A549 (cell line): ENCODE results near the gene TAF8. TPM values are rescaled to one million over a fixed set of nuclear protein-coding genes. Genes with fewer than 3 reads are reported as not detected.
"Not testable (repeated sequence)": the region's sequence is repeated elsewhere in the genome, so short reads cannot be mapped to it uniquely, and the experiment has no call there.

Source experiments
- ATAC-seq, 2 experiments: fragments of 200-7000 bp in 1 of 2; fragments of >200 bp in 1 of 2; cut with Nextera tagmentation in 1 of 2; cut with Tn5 transposase in 1 of 2; 3 replicates each; pipeline versions ENCODE4 v1.8.0 to v1.9.1; 2018 to 2020; ENCODE audit warnings: mild to moderate bottlenecking in 1 of 2, moderate library complexity in 1 of 2
- CTCF ChIA-PET: fragments of 300-600 bp; sonication (Branson Sonifier 250); formaldehyde crosslinking; extraction: SDS; loops from one replicate; lab custom pipeline; 2021; ENCODE audit warnings: antibody characterized with exemption, inconsistent platforms; lab: Yijun Ruan, JAX
- POLR2A ChIA-PET: fragments of 350-600 bp; formaldehyde crosslinking; extraction: SDS; loops from one replicate; lab custom pipeline; 2021; ENCODE audit warnings: antibody characterized with exemption, inconsistent platforms; lab: Yijun Ruan, JAX
- DNase-seq, 2 experiments: peaks; one replicate each; pipeline versions ENCODE4 v3.0.0 to v3.0.0-alpha.2; 2011 to 2016; ENCODE audit warnings: low read depth in 1 of 2, low spot score in 1 of 2
- FAIRE-seq: peaks from 2 replicates; lab custom pipeline; 2011; peaks lifted over from hg19 to GRCh38; lab: Jason Lieb, UNC
- H3K27ac ChIP-seq, 2 experiments: fragments of >200 bp; sonication (Bioruptor Twin); formaldehyde crosslinking; 3 replicates each; pipeline ENCODE4 v1.5.1; 2016 to 2017
- H3K4me1 ChIP-seq: fragments of >200 bp; sonication (Bioruptor Twin); formaldehyde crosslinking; 3 replicates; pipeline ENCODE4 v1.6.1; 2016
- H3K4me2 ChIP-seq: fragments of >200 bp; sonication (Bioruptor Twin); formaldehyde crosslinking; 3 replicates; pipeline ENCODE4 v1.6.1; 2016
- H3K4me3 ChIP-seq: fragments of >200 bp; sonication (Bioruptor Twin); formaldehyde crosslinking; 3 replicates; pipeline ENCODE4 v1.5.1; 2016
- H3K9me3 ChIP-seq: fragments of >200 bp; sonication (Bioruptor Twin); formaldehyde crosslinking; 3 replicates; pipeline ENCODE4 v1.6.1; 2016
- BHLHE40 ChIP-seq: IDR thresholded peaks from 2 replicates; pipeline ENCODE4 v1.6.1; 2012; ENCODE audit warnings: low read depth, low read length, inconsistent platforms
- CHD2 ChIP-seq: fragments of 150-350 bp; IDR thresholded peaks from 2 replicates; pipeline ENCODE4 v1.6.1; 2014; ENCODE audit warnings: low read length; ENCODE audit not compliant: partially characterized antibody
- CTCF ChIP-seq: fragments of >200 bp; sonication (Bioruptor Twin); formaldehyde crosslinking; IDR thresholded peaks from 3 replicates; pipeline ENCODE4 v1.5.1; 2016
- JUNB ChIP-seq: fragments of >200 bp; sonication (Bioruptor Twin); formaldehyde crosslinking; IDR thresholded peaks from 2 replicates; pipeline ENCODE4 v1.6.1; 2016
- KDM1A ChIP-seq: fragments of 200-600 bp; sonication (generic); IDR thresholded peaks from 2 replicates; pipeline ENCODE4 v1.6.1; 2016; ENCODE audit warnings: low read depth, mild to moderate bottlenecking
- NPAS2 ChIP-seq: fragments of 250-450 bp; sonication (Bioruptor Pico); IDR thresholded peaks from 2 replicates; pipeline ENCODE4 v1.8.0; 2022; ENCODE audit warnings: mild to moderate bottlenecking, moderate library complexity, borderline replicate concordance
- PHF8 ChIP-seq: fragments of 200-600 bp; sonication (generic); IDR thresholded peaks from 2 replicates; pipeline ENCODE4 v1.6.1; 2016; ENCODE audit warnings: low read depth, mild to moderate bottlenecking, antibody characterized with exemption, moderate library complexity, borderline replicate concordance
- TP53 ChIP-seq: fragments of 250-450 bp; sonication (Bioruptor Pico); IDR thresholded peaks from 2 replicates; pipeline ENCODE4 v1.5.0; 2021; ENCODE audit warnings: mild to moderate bottlenecking, moderate library complexity
- ZFP36 ChIP-seq: fragments of 450-650 bp; IDR thresholded peaks from 2 replicates; pipeline ENCODE4 v1.6.1; 2014; ENCODE audit warnings: borderline replicate concordance; ENCODE audit not compliant: partially characterized antibody
- WGBS: methylation state at CpG from one replicate; pipeline ENCODE4 v1.1.6; 2017; ENCODE audit errors: missing lambda C conversion rate; 5-methylcytosine and 5-hydroxymethylcytosine counted together
- polyA plus RNA-seq, 4 experiments: library from polyadenylated mRNA; depleted of rRNA in 3 of 4; stranded (reverse); fragments of >200 nt; fragmentation: RNase III in 1 of 4; extraction: RNeasy Plus Mini Kit Qiagen cat#74134 plus additional on column Dnase treatment in 1 of 4; gene quantifications; 2 replicates in 3 of 4; 3 replicates in 1 of 4; pipeline ENCODE4 v1.2.3, GENCODE V29; 2011 to 2017
- TF ChIP-seq, protein P1 (sequence below): fragments of 200-600 bp; sonication (generic); IDR thresholded peaks from 2 replicates; pipeline ENCODE4 v1.6.1; 2016; ENCODE audit warnings: antibody characterized with exemption, mild to moderate bottlenecking, moderate library complexity
- TF ChIP-seq, protein P2 (sequence below): IDR thresholded peaks from 2 replicates; pipeline ENCODE4 v1.6.1; 2012; ENCODE audit warnings: low read depth, borderline replicate concordance
- TF ChIP-seq, protein P3 (sequence below): fragments of >200 bp; sonication (Bioruptor Twin); formaldehyde crosslinking; IDR thresholded peaks from 3 replicates; pipeline ENCODE4 v1.6.1; 2016

Gene TAF8
- polyA plus RNA-seq, 2 of the 4 experiments (the other 2 are of a cell fraction) = 14.0 to 18.7 TPM

DNA sequence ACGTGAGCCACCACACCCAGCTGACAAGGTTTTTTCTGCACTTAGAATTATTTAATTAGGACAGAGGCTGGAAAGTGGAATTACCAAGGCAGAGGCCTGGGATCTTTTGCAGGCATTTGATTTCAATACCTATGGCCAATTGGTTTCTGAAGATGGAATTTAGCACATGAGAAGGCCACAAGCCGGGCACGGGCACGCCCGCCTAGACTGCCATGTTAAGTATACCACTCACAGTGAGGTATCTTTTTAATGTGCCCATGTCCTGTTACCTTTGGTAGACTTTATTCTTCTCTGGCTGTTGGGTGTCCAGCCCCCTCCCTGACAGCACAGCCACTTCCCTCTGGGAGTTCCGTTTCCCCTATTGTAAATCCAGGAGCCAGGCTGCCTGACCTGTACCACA, 18.0 kb upstream of the TAF8 start (continued):
- TF ChIP-seq ZFP36 = no peak

DNA sequence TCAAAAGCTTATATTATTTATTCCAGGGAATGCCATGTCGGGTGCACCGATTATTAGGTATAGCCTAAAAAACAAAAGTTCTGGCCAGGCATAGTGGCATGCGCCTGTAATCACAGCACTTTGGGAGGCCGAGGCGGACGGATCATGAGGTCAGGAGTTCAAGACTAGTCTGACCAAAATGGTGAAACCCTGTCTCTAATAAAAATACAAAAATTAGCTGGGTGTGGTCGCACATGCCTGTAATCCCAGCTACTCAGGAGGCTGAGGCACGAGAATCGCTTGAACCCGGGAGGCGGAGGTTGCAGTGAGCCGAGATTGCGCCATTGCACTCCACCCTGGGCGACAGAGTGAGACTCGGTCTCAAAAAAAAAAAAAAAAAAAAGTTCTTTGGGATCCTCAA, 12.7 kb upstream of the TAF8 start:
- not testable (repeated sequence) for FAIRE-seq
- WGBS = 92% methylated on average over 15 of the region's 15 CpGs

GRCh38 chr6:42038163-42038562, 12.2 kb upstream of the TAF8 start:
- H3K27ac ChIP-seq = peak overlapping the region in 1 of 2 experiments; percentile 45; a peak in 2 of 6 replicates
- no peak for ATAC-seq
- H3K4me2 ChIP-seq = no peak overlapping the region
- peaks cover 23% of the 10 kb centered on the region for H3K4me1 ChIP-seq
- whole genome bisulfite sequencing = 96% methylated on average over 3 of the region's 3 CpGs
- no peak overlapping the region for H3K4me3 ChIP-seq
- DNase-seq = no peak
- CTCF ChIA-PET = interaction anchor here (0.7 to 1.3 kb wide), 2 partner anchors 10 to 250 kb away, joined by 3 read pairs; partner anchors contain the start of gene TOMM6
- POLR2A ChIA-PET = no interaction called here
- FAIRE-seq = no peak
- TF ChIP-seq BHLHE40 = no peak
- TF ChIP-seq NPAS2 (CRISPR knock-in tag) = no peak
- no peak for TF ChIP-seq KDM1A
- TF ChIP-seq TP53 = no peak
- TF ChIP-seq CHD2 = no peak
- TF ChIP-seq PHF8 = no peak
- TF ChIP-seq, protein P1, sequence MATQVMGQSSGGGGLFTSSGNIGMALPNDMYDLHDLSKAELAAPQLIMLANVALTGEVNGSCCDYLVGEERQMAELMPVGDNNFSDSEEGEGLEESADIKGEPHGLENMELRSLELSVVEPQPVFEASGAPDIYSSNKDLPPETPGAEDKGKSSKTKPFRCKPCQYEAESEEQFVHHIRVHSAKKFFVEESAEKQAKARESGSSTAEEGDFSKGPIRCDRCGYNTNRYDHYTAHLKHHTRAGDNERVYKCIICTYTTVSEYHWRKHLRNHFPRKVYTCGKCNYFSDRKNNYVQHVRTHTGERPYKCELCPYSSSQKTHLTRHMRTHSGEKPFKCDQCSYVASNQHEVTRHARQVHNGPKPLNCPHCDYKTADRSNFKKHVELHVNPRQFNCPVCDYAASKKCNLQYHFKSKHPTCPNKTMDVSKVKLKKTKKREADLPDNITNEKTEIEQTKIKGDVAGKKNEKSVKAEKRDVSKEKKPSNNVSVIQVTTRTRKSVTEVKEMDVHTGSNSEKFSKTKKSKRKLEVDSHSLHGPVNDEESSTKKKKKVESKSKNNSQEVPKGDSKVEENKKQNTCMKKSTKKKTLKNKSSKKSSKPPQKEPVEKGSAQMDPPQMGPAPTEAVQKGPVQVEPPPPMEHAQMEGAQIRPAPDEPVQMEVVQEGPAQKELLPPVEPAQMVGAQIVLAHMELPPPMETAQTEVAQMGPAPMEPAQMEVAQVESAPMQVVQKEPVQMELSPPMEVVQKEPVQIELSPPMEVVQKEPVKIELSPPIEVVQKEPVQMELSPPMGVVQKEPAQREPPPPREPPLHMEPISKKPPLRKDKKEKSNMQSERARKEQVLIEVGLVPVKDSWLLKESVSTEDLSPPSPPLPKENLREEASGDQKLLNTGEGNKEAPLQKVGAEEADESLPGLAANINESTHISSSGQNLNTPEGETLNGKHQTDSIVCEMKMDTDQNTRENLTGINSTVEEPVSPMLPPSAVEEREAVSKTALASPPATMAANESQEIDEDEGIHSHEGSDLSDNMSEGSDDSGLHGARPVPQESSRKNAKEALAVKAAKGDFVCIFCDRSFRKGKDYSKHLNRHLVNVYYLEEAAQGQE = no peak
- TF ChIP-seq, protein P2, sequence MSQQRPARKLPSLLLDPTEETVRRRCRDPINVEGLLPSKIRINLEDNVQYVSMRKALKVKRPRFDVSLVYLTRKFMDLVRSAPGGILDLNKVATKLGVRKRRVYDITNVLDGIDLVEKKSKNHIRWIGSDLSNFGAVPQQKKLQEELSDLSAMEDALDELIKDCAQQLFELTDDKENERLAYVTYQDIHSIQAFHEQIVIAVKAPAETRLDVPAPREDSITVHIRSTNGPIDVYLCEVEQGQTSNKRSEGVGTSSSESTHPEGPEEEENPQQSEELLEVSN = no peak
- TF ChIP-seq, protein P3, sequence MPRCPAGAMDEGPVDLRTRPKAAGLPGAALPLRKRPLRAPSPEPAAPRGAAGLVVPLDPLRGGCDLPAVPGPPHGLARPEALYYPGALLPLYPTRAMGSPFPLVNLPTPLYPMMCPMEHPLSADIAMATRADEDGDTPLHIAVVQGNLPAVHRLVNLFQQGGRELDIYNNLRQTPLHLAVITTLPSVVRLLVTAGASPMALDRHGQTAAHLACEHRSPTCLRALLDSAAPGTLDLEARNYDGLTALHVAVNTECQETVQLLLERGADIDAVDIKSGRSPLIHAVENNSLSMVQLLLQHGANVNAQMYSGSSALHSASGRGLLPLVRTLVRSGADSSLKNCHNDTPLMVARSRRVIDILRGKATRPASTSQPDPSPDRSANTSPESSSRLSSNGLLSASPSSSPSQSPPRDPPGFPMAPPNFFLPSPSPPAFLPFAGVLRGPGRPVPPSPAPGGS = no peak
- no peak for TF ChIP-seq CTCF
- TF ChIP-seq JUNB = no peak
- H3K9me3 ChIP-seq = no peaks in the 10 kb centered on the region

More for the DNA sequence above, 12.7 kb upstream of the TAF8 start:
- CTCF ChIA-PET = interaction anchor here (0.7 to 1.3 kb wide), 3 partner anchors 11 to 250 kb away, joined by 3 read pairs; partner anchors contain the start of gene TOMM6
- H3K4me2 ChIP-seq, DNase-seq, POLR2A ChIA-PET, ATAC-seq, H3K4me3 ChIP-seq, H3K27ac ChIP-seq, H3K9me3 ChIP-seq: not testable (repeated sequence)
- peaks cover 18% of the 10 kb centered on the region for H3K4me1 ChIP-seq
